H9 (cell line): ENCODE results near the gene SCEL. TPM values are rescaled to one million over a fixed set of nuclear protein-coding genes. Genes with fewer than 3 reads are reported as not detected.

Experiments used
- DNase-seq: peaks from one replicate; pipeline ENCODE4 v3.0.0-alpha.2; 2017
- H2AFZ ChIP-seq: one replicate; pipeline ENCODE4 v1.6.1; 2013; ENCODE audit warnings: mild to moderate bottlenecking, low read length, control low read depth, moderate library complexity
- H2AK5ac ChIP-seq: 2 replicates; pipeline ENCODE4 v1.6.1; 2013; ENCODE audit warnings: low read length, control low read depth, mixed read lengths; ENCODE audit not compliant: insufficient read length
- H2BK120ac ChIP-seq: one replicate; pipeline ENCODE4 v1.6.1; 2013; ENCODE audit warnings: low read depth, mild to moderate bottlenecking, low read length, control low read depth, inconsistent platforms; ENCODE audit not compliant: poor library complexity, severe bottlenecking
- H2BK12ac ChIP-seq: 2 replicates; pipeline ENCODE4 v1.6.1; 2013; ENCODE audit warnings: low read length, control low read depth, mixed read lengths, low read depth; ENCODE audit not compliant: insufficient read length
- H2BK15ac ChIP-seq: 2 replicates; pipeline ENCODE4 v1.6.1; 2013; ENCODE audit warnings: low read depth, low read length, control low read depth
- H2BK20ac ChIP-seq: one replicate; pipeline ENCODE4 v1.6.1; 2013; ENCODE audit warnings: low read depth, mild to moderate bottlenecking, low read length, control low read depth, inconsistent platforms; ENCODE audit not compliant: poor library complexity, severe bottlenecking
- H2BK5ac ChIP-seq: 2 replicates; pipeline ENCODE4 v1.6.1; 2013; ENCODE audit warnings: low read length, control low read depth, mixed read lengths; ENCODE audit not compliant: insufficient read length
- H3K14ac ChIP-seq: 2 replicates; pipeline ENCODE4 v1.6.1; 2013; ENCODE audit warnings: low read length, control low read depth; ENCODE audit not compliant: insufficient read depth
- H3K18ac ChIP-seq: 2 replicates; pipeline ENCODE4 v1.6.1; 2013; ENCODE audit warnings: low read depth, mild to moderate bottlenecking, mixed read lengths, low read length, control low read depth; ENCODE audit not compliant: insufficient read length
- H3K23ac ChIP-seq: 2 replicates; pipeline ENCODE4 v1.6.1; 2013; ENCODE audit warnings: low read length, control low read depth, mixed read lengths, low read depth; ENCODE audit not compliant: insufficient read length
- H3K23me2 ChIP-seq: 2 replicates; pipeline ENCODE4 v1.6.1; 2013; ENCODE audit warnings: low read depth, mild to moderate bottlenecking, mixed read lengths, low read length, control low read depth; ENCODE audit not compliant: insufficient read length, poor library complexity, severe bottlenecking
- H3K27ac ChIP-seq: 2 replicates; pipeline ENCODE4 v1.5.1; 2013; ENCODE audit warnings: low read length, control low read depth, mixed read lengths, low read depth; ENCODE audit not compliant: insufficient read length
- H3K27me3 ChIP-seq: 2 replicates; pipeline ENCODE4 v1.6.1; 2013; ENCODE audit warnings: low read length, control low read depth, inconsistent platforms; ENCODE audit not compliant: insufficient read depth
- H3K4ac ChIP-seq: 2 replicates; pipeline ENCODE4 v1.6.1; 2013; ENCODE audit warnings: low read depth, mild to moderate bottlenecking, control low read depth, inconsistent platforms, low read length, moderate library complexity
- H3K4me1 ChIP-seq: 2 replicates; pipeline ENCODE4 v1.6.1; 2013; ENCODE audit warnings: low read length, control low read depth, inconsistent platforms; ENCODE audit not compliant: insufficient read depth
- H3K4me2 ChIP-seq: 2 replicates; pipeline ENCODE4 v1.6.1; 2013; ENCODE audit warnings: low read length, control low read depth, mixed read lengths; ENCODE audit not compliant: insufficient read length, insufficient read depth
- H3K56ac ChIP-seq: 2 replicates; pipeline ENCODE4 v1.6.1; 2013; ENCODE audit warnings: low read depth, mild to moderate bottlenecking, mixed read lengths, low read length, control low read depth; ENCODE audit not compliant: insufficient read length
- H3K79me1 ChIP-seq: 2 replicates; pipeline ENCODE4 v1.6.1; 2013; ENCODE audit warnings: low read depth, mild to moderate bottlenecking, moderate library complexity, low read length, control low read depth, inconsistent platforms; ENCODE audit not compliant: insufficient read depth, poor library complexity, severe bottlenecking
- H3K79me2 ChIP-seq: 2 replicates; pipeline ENCODE4 v1.6.1; 2013; ENCODE audit warnings: low read length, control low read depth, inconsistent platforms; ENCODE audit not compliant: insufficient read depth
- H3K9ac ChIP-seq: 2 replicates; pipeline ENCODE4 v1.6.1; 2013; ENCODE audit warnings: low read length, control low read depth, mixed read lengths; ENCODE audit not compliant: insufficient read length; ENCODE audit errors: extremely low read depth
- H3K9me3 ChIP-seq: one replicate; pipeline ENCODE4 v1.6.1; 2013; ENCODE audit warnings: low read depth, low read length, inconsistent platforms; ENCODE audit not compliant: control insufficient read depth
- H3T11ph ChIP-seq: one replicate; pipeline ENCODE4 v1.6.1; 2013; ENCODE audit warnings: mild to moderate bottlenecking, low read length, control low read depth, inconsistent platforms
- H4K20me1 ChIP-seq: one replicate; pipeline ENCODE4 v1.6.1; 2013; ENCODE audit not compliant: control insufficient read depth, insufficient read length, insufficient read depth
- H4K5ac ChIP-seq: 2 replicates; pipeline ENCODE4 v1.6.1; 2013; ENCODE audit warnings: low read depth, mild to moderate bottlenecking, mixed read lengths, low read length, control low read depth; ENCODE audit not compliant: insufficient read length
- H4K8ac ChIP-seq: replicated peaks from 2 replicates; pipeline ENCODE4 v1.6.1; 2013; ENCODE audit warnings: low read length, control low read depth, mixed read lengths, low read depth; ENCODE audit not compliant: insufficient read length
- H4K91ac ChIP-seq: 2 replicates; pipeline ENCODE4 v1.6.1; 2013; ENCODE audit warnings: low read depth, mild to moderate bottlenecking, moderate library complexity, mixed read lengths, low read length, control low read depth; ENCODE audit not compliant: insufficient read length
- H3K27ac Mint-ChIP-seq, 3 experiments: 2 replicates in 2 of 3; 3 replicates in 1 of 3; pipeline ENCODE4 v1.8.0; 2020 to 2021; ENCODE audit warnings: mixed read lengths in 3 of 3, mild to moderate bottlenecking in 1 of 3, moderate library complexity in 1 of 3
- H3K27me3 Mint-ChIP-seq: 2 replicates; pipeline ENCODE4 v1.8.0; 2021; ENCODE audit warnings: low read depth, mild to moderate bottlenecking, moderate library complexity, mixed read lengths
- H3K36me3 Mint-ChIP-seq, 3 experiments: 2 replicates in 2 of 3; 3 replicates in 1 of 3; pipeline ENCODE4 v1.8.0; 2020 to 2021; ENCODE audit warnings: low read depth in 3 of 3, mixed read lengths in 3 of 3; ENCODE audit not compliant: insufficient read depth in 1 of 3
- H3K4me1 Mint-ChIP-seq, 2 experiments: 2 replicates each; pipeline ENCODE4 v1.8.0; 2020; ENCODE audit warnings: mixed read lengths in 2 of 2
- H3K4me3 Mint-ChIP-seq, 2 experiments: 2 replicates in 1 of 2; 3 replicates in 1 of 2; pipeline ENCODE4 v1.8.0; 2020 to 2021; ENCODE audit warnings: mild to moderate bottlenecking in 2 of 2, mixed read lengths in 2 of 2, moderate library complexity in 1 of 2
- H3K9me3 Mint-ChIP-seq, 2 experiments: 2 replicates in 1 of 2; 3 replicates in 1 of 2; pipeline ENCODE4 v1.8.0; 2020; ENCODE audit warnings: mild to moderate bottlenecking in 2 of 2, mixed read lengths in 2 of 2, moderate library complexity in 1 of 2
- CTCF ChIP-seq: fragments of 200-600 bp; sonication (generic); conservative IDR thresholded peaks from 3 replicates; pipeline ENCODE4 v1.8.0; 2021; ENCODE audit warnings: antibody characterized with exemption, mild to moderate bottlenecking
- WGBS: extraction: QIAGEN DNeasy Blood & Tissue Kit; methylation state at CpG from one replicate; pipeline ENCODE4 v1.1.7; 2013; ENCODE audit warnings: missing lambda C conversion rate, low lambda C conversion rate, mixed read lengths; ENCODE audit not compliant: insufficient read length; ENCODE audit errors: extremely low coverage; 5-methylcytosine and 5-hydroxymethylcytosine counted together
- total RNA-seq: library from RNA; stranded (reverse); gene quantifications from 2 replicates; pipeline ENCODE4 v1.2.1, GENCODE V29; 2021

The SCEL gene
- total RNA-seq, 1 experiment from 2014 or later, result not detected

- no peaks in the 10 kb centered on the region for H3K4me1 ChIP-seq
- no peak for TF ChIP-seq CTCF
- H3K23ac ChIP-seq, result no peak overlapping the region
- H3T11ph ChIP-seq, result no peak overlapping the region
- H3K9me3 Mint-ChIP-seq, result no peaks in the 10 kb centered on the region
- H4K91ac ChIP-seq, result no peak overlapping the region
- H2BK5ac ChIP-seq, result no peak overlapping the region
- H3K4ac ChIP-seq, result no peak overlapping the region
- H3K14ac ChIP-seq, result no peak overlapping the region
- H4K8ac ChIP-seq, result no peak overlapping the region
- peaks cover 3 to 5% of the 10 kb centered on the region in 2 experiments; a peak in 2 of 4 replicates for H3K4me1 Mint-ChIP-seq
- no peak overlapping the region for H3K56ac ChIP-seq
- no peak overlapping the region for H3K27ac ChIP-seq
- no peaks in the 10 kb centered on the region for H3K79me1 ChIP-seq
- H2BK120ac ChIP-seq, result no peak overlapping the region
- H3K27me3 Mint-ChIP-seq, result no peaks in the 10 kb centered on the region
- no peak overlapping the region for H3K18ac ChIP-seq
- H3K27ac Mint-ChIP-seq, result no peak overlapping the region
- H2AK5ac ChIP-seq, result no peak overlapping the region
- no peak for DNase-seq
- H3K79me2 ChIP-seq, result no peaks in the 10 kb centered on the region; the same call in 1 of the 2 replicates
- H3K27me3 ChIP-seq, result no peaks in the 10 kb centered on the region
- WGBS, result no CpG with 5 or more reads among the region's 1 CpG
- H2AFZ ChIP-seq, result no peak overlapping the region
- no peaks in the 10 kb centered on the region for H3K23me2 ChIP-seq
- no peak overlapping the region for H3K4me3 Mint-ChIP-seq
- no peak overlapping the region for H2BK15ac ChIP-seq
- H3K9me3 ChIP-seq, result no peaks in the 10 kb centered on the region
- H3K36me3 Mint-ChIP-seq, result no peaks in the 10 kb centered on the region
- no peak overlapping the region for H4K5ac ChIP-seq
- no peaks in the 10 kb centered on the region for H4K20me1 ChIP-seq
- no peak overlapping the region for H2BK12ac ChIP-seq
- no peak overlapping the region for H3K4me2 ChIP-seq
- H3K9ac ChIP-seq, result no peak overlapping the region
- H2BK20ac ChIP-seq, result no peak overlapping the region
Observed at GRCh38 chr13:77580748-77581147, 45.2 kb downstream of the SCEL start.
